GM18502 (cell line): Measurements from ENCODE around the gene GNA12.
"Not testable (repeated sequence)": the region's sequence is repeated elsewhere in the genome, so short reads cannot be mapped to it uniquely, and the experiment has no call there.

Source experiments
- ATAC-seq: cut with Tn5 transposase; IDR thresholded peaks from one replicate; pipeline ENCODE4 v1.9.1; 2021; ENCODE audit warnings: mild to moderate bottlenecking; ENCODE audit not compliant: unreplicated experiment, poor library complexity

The GNA12 gene

GRCh38 chr7:2734084-2734686 lies 109.9 kb downstream of the GNA12 start:
- ATAC-seq = no peak

DNA sequence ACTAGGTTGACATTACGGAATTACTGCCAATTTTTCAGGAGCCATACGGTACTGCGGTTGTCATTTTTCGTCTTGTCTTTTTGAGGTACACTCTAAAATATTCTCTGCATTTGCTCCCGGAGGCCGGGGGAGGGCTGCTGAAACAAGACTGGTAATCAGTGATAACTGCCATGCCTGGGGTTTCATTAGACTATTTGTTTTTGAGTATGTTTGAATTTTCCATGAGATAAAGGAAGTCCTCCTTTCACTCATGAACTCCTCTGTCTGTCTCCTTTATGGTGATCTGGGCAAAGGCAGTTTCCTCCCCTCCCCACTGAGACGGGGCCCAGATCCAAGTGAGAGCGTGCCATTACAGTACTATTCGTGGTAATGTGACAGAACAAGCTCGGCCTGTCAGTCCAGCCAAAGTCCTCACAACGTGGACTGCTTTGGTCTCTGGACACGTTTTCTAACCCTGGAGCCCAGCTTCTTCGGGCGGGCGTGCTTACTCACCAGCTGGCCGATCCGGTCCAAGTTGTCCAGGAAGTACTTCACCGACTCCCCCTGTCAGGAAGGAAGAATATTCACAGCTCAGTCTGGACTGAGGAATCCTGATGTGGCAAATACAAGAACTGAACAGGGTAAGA lies 111.0 kb downstream of the GNA12 start:
- no peak for ATAC-seq

GRCh38 chr7:2732388-2732787 lies 111.7 kb downstream of the GNA12 start:
- ATAC-seq = no peak

GRCh38 chr7:2730846-2731770 lies 113.0 kb downstream of the GNA12 start:
- no peak for ATAC-seq

GRCh38 chr7:2729893-2730716 lies 114.0 kb downstream of the GNA12 start:
- no peak for ATAC-seq

GRCh38 chr7:2729031-2729892 lies 114.8 kb downstream of the GNA12 start:
- no peak for ATAC-seq

- no peak for ATAC-seq
Measured at GRCh38 chr7:2728316-2729030, 115.6 kb downstream of the GNA12 start.

DNA sequence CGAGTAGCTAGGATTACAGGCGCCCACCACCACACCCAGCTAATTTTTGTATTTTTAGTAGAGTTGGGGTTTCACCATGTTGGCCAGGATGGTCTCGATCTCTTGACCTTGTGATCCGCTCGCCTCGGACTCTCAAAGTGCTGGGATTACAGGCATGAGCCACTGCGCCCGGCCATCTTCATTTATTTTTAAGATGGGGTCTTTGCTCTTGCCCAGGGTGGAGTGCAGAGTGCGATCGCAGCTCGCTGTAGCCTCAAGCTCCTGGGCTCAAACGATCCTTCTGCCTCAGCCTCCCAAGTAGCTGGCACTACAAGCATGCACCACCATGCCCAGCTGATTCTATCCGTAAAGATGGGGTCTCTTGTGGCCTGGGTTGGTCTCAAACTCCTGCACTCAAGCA lies 116.9 kb downstream of the GNA12 start:
- not testable (repeated sequence) for ATAC-seq

- ATAC-seq = no peak
Measured at GRCh38 chr7:2726316-2727018, 117.6 kb downstream of the GNA12 start.

DNA sequence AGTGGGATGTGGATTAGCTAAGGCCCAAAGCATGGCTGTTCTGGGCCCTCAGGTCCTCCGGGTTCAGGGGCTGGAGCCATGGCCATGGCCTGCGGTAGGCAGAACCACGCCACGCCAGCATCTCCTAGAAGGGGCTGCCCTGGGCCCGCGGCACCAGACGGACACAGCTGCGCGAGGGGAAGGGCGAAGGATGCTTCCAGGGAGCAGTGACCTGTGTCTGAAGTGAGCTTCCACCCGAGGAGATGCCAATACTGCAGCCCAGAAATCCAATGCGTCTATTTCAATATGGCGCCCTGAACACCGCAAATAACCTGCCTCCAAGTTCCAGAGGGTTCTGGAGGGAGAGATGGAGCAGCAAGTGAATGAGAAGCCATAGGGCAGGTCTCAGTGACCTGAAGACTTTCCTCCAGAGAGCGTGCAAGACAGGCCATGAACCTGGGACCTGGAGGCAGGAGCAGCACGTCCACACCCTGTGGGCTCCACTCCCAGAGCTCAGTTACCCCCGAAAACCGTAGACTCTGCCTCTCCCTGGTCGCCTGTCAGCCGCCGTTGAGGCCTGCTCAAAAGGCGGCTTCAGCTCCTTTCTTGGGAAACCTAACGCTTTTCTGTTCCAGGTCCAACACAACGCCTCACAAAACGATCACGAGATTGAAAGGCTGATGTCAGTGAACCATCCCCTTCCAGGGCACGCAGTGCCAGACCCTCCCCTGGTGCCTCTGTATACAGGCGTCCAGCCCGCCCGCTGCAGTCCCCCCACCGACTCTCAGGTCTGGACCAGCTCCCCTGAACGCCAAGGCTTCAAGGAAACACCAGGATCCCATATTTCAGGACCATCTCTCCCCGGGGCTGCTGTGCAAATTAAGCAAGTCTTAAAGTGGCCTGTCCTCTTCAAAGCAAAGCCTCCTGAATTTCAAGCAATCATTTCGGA lies 118.7 kb downstream of the GNA12 start:
- no peak for ATAC-seq

DNA sequence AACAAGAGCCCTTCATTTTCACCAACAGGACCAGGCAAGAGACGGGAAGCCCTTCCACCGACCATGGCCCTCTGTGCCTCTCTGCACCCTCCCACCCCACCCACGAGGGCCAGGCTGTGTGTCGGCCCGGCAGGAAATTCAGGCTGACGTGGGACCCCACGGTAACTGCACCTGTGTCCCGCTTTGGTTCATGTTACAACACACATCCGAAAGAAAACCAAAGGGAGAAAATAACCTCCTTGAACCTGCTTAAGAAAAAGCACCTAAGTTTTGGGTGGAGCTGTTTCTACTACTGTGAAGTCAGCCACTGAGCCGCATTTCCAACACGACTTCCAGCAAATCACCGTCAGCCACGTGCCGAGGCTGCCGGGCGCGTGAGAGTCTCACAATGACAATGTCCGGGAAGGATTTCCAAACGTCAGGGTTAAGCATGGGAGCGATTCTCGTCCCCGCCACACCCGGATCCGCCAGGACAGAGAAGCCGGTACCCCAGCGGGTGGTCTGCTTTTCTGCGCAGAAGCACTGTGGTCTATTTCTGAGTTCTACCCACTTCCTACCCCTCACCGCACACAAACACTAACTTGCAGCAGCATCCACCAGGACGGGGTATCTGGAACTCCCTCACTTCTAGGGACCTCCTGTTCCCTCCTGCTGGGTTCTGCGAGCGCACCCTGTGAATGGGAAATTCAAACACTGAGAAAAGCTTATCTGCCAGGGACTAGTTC lies 119.5 kb downstream of the GNA12 start:
- ATAC-seq = no peak

DNA sequence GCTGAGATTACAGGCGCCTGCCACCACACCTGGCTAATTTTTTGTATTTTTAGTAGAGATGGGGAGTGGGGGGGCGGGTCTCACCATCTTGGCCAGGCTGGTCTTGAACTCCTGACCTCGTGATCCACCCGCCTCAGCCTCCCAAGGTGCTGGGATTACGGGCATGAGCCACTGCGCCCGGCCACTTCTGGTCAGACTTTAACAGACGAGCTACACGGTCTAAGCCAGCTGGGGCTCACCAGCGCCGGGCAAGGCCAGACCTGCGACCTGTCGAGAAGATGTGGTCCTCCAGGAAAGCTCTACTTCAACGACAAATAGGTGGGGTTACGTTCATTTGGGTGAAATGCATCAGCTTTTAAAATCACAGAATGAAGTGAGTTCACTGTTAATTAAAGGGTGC lies 120.1 kb downstream of the GNA12 start:
- ATAC-seq = not testable (repeated sequence)

DNA sequence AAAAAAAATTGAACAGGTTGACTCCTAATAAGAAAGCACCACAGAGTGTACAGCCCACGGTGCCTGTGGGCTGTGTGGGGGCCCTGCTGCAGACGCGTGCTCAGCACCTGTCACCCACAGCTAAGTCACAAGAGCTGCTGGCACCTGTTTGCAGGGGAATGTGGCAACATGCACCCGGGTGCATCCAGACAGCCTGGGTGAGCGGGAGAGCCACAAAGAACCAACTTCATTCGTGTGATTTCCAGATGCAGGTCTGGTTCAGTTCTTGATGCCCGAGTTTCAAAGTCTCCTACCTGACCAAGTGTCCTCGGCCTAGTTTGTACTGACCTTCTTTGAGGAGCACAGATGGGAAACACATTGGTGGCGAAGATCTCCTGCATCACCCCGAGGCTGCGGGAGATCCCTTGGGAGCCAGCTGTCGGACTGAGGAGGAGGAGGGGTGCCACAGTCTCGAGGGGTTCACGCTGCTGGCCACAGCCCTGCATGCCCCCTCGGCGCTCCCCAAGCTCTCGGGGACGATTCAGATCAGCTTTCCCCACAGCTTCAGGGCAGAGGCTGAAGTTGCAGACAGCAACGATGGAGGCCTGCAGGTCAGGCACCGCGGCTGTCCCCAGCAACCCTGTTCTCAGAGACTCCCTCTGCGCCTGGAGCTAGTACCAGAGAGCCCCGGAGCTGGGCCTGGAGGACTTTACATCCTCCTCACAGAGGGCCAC lies 120.8 kb downstream of the GNA12 start:
- no peak for ATAC-seq

DNA sequence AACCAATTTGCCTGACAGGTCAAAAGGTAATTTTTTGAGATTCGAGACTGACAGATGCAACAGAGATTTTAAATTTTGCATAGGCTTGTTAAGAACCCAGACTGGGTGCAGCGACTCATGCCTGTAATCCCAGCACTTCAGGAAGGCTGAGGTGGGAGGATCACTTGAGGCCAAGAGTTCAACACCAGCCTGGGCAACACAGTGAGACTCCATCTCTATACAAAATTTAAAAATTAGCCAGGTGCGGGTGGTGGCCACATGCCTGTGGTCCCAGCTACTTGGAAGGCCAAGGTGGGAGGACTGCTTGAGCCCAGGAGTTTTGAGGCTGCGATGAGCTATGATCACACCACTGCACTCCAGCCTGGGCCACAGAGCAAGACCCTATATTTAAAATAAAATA lies 121.5 kb downstream of the GNA12 start:
- ATAC-seq = no peak

GRCh38 chr7:2721842-2722241 lies 122.3 kb downstream of the GNA12 start:
- no peak for ATAC-seq

DNA sequence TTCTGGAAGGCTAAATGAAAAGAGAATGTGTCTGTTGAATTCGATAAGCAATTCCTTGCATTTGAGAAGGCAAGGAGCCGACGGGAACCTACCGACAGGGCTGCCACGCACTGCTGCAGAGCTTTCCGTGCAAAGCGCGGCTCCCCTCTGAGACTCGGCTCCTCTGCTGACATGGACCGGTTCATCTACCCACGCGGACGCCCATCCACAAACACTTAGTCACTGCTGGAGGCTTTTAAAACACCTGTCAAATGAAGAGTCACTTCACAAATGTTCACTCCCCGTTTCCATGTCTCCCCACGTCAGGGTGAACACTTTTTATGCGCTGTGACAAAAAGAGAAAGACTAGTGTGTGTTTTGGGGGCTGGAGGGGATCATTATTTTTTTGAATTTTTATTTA lies 124.1 kb downstream of the GNA12 start:
- ATAC-seq = no peak
